Stimulated activated CD4-positive, alpha-beta T cell treated with anti-CD3 and anti-CD28 coated beads, TNF-alpha, amount 100 ng/mL, for 1 hour (primary cell): ENCODE data around the gene CHPT1.
"Not testable (repeated sequence)": the region's sequence is repeated elsewhere in the genome, so short reads cannot be mapped to it uniquely, and the experiment has no call there.

Experiments
- DNase-seq, 3 donors: peaks; one replicate each; pipeline ENCODE4 v3.0.0-alpha.2; 2020; ENCODE audit warnings: low read depth in 3 of 3, low spot score in 1 of 3

CHPT1 gene

DNA sequence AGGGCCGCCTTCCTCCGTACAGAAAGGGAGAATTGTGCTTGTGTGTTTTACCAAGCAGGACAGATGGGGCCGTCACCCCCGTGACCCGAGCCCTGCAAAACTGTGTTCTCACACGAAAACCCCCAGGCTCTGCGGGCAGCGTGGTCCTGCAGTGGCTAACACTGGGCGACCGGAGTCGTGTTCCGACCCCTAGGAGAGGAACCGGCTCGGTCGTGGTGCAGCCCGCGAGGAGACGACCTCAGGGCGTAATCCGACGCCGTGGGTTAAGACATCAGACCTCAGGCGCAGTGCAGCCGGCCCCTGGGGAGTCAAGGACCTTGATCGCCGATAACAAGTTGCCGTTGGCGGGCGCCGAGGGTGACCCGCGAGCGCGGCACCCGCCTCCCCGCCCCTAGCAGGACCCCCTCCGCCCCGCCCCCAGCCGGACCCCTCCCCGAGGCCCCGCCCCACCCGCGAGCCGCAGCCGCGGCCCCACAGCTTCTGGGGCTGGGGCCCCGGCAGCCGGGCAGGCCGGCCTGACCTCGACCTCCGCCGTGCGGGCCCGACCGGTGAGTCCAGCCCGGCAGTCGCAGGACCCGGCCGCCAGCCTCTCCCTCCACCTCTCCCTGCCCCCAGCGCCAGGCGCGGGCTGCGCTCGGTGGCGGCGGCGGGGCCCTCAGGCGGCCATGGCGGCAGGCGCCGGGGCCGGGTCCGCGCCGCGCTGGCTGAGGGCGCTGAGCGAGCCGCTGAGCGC lies at the start of gene CHPT1:
CHPT1 (plus strand) TSS at position 444 of the 733 bp plus-strand sequence; CDS start at position 666, 222 bp downstream.
- DNase-seq, result peak in 2 of 3 donors; percentile 22 to 49

DNA sequence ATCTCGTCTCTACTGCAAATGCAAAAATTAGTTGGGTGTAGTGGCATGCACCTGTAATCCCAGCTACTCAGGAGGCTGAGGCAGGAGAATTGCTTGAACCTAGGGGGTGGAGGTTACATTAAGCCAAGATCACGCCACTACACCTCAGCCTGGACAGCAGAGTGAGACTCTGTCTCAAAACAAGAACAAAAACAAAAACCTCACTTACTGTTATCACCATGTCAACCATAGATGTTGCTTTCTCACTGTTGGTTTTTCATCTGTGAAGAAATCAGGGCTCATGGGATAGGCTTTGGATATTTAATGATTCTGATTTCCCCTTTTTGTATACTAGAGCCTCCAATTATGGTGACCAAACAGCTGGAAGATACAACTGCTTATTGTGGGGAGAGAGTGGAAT lies 49.7 kb upstream of the CHPT1 start:
- DNase-seq, result no peak

DNA sequence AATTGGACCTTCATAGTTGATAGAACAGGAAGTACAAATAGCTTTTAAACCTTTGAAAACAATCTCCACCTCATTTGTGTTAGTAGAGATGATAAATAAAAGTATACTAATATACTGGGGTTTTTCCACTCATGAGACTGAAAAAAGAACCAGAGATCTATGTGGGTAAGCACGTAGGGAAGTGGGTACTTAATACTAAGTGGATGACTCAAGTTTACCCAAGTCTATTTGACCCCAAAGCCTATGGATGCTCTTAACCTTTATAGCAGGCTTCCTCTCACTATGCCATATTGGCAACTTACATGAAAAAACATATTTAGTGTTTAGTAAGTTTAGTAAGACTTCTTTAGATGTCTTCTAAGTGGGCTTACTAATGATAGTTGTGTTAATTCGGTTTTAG lies 49.2 kb upstream of the CHPT1 start:
- no peak for DNase-seq

DNA sequence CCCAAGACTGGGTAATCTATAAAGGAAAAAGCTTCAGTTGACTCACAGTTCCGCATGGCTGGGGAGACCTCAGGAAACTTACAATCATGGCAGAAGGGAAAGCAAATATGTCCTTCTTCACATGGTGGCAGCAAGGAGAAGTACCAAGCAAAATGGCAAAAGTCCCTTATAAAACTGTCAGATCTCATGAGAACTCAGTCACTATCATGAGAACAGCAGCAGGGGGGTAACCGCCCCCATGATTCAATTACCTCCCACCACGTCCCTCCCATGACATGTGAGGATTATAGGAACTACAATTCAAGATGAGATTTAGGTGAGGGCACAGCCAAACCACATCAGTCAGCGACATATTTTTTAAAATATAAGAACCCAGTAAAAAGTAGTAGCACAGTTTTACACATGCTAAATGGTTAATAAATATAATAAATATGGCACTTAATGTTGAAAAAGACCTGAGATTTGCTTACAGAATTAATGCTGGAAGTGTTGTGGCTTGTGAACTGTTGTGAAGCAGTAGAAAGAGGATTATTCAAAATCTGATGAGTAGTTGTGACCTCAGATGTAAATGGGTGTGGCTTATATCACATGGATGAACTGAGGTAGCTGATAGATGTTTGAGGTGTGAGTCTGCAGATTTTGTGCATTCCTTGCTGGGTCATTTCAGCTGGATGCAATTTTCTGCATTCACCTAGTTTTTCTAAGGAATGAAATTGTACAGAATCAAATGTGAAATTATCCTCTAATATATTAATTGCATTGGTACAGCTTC lies 46.9 kb upstream of the CHPT1 start:
- DNase-seq, result no peak

DNA sequence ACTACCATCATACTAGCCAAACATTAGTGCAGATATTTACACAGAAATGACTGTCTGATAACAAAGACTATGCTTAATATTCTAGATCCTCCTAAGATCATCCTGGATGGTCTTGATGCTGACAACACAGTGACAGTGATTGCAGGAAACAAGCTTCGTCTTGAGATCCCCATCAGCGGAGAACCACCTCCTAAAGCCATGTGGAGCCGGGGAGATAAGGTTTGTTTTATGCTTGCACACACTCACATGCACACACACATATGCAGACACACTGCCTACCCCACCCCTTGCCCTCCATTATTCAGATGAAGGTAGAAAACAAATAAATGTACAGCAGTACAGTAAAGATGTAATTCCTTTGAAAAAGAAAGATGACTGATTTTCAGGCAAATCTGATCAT lies 44.4 kb upstream of the CHPT1 start:
- DNase-seq, result no peak

DNA sequence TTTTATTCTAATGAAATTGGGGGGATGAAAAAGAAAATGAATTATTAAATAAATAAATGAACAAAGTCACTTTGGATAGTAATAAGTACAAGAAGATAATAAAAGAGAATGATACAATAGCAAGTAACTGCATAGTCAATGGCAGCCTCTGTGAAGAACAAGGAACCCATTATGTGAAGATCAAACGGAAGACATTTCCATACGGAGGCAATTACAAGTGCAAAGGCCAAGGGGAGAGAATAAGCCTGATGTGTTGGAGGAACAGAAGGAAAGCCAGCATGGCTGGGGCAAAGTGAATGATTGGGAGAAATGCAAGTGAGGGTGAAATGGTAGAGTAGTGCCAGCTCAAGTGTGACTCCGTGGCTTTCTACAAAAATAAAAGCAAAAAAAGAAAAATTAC lies 43.9 kb upstream of the CHPT1 start:
- no peak for DNase-seq

DNA sequence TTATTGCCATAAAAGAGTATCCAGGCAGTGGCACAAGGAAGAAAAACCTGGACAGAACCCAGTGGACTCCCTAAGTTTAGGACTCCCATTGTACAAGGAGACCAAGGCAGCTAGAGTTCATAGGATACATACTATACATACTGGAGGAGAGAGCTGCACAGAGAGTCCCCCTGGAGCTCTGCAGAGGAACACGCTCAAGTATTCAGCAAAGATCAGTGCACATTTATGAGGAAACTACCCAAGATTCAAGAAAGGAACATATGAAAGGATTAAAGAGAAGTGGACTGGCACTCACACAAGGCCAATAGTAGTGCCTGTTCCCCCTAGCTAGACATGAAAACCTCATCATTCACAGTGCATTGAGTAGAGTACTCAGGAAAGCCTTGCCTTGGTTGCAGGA lies 43.0 kb upstream of the CHPT1 start:
- DNase-seq, result no peak

DNA sequence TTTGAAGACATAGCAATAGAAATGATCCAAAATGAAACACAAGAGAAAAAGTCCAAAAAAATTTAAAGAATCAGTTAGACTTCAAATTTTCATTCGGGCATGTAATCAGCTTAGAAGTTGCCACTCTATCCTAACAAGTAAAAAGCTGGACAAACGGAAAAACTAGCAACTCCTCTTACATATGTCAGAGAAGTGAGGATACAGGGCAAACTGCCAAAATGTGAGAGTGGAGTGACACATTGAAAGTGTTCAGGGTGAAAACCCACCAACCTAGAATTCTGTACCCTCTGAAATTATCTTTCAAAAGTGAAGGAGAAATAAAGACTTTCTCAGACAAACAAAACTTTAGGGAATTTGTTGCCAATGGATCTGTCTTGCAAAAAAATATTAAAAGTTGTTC lies 42.0 kb upstream of the CHPT1 start:
- DNase-seq, result no peak

DNA sequence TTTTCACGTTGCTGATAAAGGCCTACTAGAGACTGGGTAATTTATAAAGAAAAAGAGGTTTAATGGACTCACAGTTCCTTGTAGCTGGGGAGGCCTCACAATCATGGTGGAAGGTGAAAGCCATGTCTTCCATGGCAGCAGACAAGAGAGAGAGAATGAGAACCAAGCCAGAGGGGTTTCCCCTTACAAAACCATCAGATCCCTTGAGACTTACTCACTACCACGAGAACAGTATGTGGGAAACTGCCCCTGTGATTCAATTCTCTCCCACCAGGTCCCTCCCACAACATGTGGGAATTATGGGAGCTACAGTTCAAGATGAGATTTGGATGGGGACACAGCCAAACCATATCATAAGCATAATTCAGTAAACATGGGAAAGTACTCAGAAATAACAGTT lies 36.8 kb upstream of the CHPT1 start:
- DNase-seq, result not testable (repeated sequence)

DNA sequence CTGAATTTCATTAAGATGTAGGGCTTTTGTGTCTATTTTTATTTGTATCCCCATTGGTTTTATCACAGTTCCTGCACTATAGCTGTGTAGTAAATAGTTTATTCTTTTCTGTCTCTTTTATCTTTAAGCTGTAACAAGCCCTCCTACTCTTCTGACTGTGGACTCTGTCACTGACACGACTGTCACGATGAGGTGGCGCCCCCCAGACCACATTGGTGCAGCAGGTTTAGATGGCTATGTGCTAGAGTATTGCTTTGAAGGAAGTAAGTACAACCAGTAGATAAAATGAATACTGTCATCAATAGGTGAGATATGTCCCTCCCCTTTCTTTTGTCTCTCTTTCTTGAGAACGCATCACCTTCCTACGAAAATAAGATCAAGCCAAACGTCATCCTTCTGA lies 34.1 kb upstream of the CHPT1 start:
- no peak for DNase-seq

DNA sequence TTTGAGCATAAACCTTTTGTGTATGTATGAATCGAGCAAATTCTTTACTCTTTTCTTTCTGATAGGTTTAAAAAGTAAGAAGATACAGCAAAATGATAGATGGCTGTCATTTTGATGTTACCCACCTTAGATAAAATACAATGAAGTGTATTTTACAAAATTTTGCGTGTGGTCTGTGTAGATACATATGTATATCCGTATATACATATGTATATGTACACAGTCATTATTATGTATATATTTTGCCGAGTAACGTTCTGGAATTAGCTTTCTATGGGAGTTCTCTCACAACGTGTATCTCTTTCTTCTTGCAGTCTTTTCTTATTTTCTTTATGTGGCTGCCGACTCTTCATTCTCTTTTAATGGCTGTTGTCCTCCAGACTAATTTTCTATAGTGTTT lies 32.4 kb upstream of the CHPT1 start:
- DNase-seq, result no peak

DNA sequence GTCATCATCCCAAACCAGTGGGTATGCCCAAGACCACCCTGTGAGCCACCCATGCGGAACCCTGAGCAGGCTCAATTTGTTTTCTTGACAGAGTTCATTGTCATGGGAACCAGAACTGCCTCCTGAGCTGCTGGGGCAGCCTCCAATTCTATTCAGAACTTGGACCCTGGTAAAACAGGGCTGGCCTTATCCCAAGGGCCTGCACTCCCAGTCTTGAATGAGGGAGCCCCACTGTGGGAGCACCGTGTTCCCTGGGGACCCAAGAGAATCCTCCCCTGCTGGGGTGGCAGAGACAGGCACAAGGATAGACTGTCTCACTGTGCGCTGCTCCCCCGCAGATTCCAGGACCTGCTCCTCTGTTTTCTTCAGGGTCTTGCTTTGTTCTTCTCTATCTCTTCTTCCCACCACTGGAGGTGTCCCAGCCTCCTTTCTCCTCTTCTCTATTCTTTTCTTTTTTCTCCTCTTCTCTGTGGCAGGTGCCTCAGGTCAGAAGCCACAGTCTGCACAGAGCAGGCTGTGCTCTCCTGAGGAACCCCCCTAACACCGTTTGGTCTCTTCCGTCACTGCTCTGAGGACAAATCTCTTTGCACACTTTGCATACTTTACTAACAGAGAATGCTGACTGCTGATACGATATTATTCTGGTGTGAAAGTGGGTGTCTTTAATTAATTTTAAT lies 31.2 kb upstream of the CHPT1 start:
- no peak for DNase-seq

DNA sequence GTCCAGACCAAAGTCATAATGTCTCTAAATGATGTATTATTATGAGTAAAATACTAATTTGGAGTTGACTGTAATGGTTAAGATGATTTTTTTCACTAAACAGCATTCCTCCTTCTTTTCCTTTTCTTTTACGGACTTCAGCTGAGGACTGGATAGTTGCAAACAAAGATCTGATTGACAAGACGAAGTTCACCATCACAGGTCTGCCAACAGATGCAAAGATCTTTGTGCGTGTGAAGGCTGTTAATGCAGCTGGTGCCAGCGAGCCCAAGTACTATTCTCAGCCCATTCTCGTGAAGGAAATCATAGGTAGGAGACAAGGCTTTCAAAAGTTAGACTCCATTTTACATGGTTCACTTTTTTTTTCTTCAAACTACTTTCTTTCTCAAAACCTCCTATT lies 29.8 kb upstream of the CHPT1 start:
- no peak for DNase-seq

DNA sequence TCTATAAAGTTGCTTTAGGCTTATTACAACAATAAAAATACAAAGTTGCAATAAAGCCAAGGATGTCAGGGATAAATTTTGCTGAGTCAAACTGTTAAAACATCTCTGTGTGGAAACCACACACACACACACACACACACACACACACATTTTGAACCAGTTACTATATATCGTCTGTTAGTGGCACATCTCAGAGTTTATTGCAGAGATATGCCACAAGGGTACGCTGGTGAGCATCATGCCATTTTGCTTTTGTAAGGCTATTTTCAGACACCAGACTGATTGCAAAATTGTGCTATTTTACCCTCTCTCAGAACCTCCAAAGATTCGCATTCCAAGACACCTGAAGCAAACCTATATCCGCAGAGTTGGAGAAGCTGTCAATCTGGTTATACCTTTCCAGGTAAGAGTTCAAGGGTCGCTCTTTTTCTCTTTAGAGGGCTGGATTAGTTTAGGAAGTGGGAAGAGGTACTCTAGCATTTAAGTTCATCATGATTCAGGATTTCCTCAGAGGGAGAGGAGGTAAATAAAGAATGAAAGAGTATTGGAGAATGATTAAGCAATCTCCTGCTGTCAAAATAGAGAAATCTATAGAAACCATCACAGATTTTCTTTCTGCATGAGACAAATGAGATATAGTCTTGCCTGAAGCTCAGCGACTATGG lies 27.3 kb upstream of the CHPT1 start:
- DNase-seq, result no peak

DNA sequence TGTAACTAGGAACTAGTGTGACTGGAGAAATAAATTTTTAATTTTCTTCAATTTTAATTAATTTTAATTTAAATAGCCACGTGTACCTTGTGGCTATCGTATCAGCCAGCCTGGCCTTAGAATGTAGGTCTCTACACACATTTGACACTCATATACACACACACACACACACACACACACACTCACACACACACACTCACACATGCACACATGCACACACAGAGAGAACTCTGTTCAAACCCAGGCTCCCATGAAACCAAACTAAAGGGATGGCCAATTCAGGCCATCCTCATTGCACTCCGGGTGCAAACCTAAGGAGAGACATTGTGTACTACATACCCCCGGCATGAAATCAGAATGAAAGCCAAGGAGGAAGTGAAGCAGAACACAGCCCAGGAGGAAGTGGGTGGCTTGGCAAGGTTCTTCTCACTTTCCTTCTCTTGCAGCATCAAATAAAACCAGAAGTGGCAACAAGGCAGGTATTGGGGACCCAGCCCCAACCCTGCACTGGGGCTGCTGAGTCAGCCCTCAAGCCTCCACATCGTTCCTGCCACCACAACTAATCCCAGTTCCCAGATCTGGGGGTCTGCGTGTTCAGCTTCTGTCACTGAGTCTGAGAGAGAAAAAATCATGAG lies 26.2 kb upstream of the CHPT1 start:
- no peak for DNase-seq

DNA sequence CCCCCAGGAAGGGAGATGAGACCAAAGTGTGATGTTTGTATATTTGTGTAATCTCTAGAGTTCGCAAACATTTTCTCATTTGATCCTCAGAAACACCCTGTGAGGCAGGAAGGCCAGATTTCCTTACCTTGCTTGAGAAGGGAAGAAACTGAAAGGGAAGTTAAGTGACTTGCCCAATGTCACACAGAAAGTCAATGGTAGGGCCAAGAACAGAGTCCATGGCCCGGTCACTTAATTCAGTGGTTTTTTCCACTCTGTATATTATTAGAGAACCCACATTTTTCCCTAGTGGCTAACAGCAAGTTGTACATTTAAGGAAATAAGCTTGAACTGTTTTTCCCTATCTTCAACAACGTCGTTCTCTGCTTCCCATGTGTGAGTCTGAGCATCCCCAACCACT lies 25.6 kb upstream of the CHPT1 start:
- no peak for DNase-seq

DNA sequence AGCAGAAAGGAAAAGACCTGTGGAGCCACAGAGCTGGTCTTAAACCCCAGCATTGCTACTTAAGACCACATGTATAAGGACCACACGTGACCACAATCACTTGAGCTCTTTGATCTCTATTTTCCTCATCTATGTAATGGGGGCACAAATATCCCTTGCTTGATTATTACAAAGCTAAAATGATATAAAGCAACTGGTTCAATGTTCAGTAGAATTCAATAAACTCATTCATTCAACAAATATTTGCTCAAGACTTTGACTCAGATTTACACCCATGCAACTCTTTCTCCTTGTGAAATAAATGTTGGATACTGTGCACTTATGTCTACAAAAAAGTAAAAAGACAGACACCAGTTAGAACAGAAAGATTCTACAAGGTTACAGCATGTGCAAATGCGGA lies 21.9 kb upstream of the CHPT1 start:
- DNase-seq, result no peak

DNA sequence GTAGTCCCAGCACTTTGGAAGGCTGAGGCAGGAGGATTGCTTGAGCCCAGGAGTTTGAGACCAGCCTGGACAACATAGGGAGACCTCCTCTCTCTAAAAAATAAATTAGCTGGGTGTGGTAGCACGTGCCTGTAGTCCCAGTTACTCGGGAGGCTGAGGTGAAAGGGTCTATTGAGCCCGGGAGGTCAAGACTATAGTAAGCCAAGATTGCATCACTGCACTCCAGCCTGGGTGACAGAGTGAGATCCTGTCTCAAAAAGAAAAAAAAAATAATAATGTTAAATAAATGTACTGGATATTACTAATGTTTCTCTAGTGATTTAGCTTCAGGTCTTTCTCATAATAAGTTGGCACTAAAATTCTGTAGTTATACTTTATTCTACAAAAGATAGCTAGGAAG lies 20.9 kb upstream of the CHPT1 start:
- not testable (repeated sequence) for DNase-seq

DNA sequence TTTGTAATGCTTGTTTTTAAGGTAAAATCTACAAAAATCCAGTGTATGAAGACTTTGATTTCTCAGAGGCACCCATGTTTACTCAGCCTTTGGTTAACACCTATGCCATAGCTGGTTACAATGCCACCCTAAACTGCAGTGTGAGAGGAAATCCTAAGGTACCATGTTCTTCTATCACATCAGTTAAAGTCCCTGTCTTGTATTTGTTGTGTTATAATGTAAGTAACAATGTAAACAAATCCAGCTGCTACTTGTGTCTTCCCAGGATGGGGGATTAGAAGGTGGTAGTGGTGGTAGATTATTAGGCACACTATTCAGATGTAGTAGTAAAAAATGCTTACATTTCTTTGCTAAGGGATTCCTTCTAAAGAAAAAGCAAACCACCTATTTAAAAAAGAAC lies 19.4 kb upstream of the CHPT1 start:
- DNase-seq, result no peak

DNA sequence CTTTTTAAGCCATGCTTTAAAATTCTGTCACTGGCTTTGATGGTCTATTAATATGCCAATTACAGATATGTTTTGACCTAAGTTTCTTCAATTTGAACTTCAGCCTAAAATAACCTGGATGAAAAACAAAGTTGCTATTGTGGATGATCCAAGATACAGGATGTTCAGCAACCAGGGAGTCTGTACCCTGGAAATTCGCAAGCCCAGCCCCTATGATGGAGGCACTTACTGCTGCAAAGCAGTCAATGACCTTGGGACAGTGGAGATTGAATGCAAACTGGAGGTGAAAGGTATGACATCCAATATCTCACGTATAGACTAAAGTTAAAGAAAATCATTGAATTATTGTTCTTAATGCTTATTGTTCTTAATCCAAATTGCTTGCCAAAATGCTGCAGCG lies 17.2 kb upstream of the CHPT1 start:
- DNase-seq, result no peak

DNA sequence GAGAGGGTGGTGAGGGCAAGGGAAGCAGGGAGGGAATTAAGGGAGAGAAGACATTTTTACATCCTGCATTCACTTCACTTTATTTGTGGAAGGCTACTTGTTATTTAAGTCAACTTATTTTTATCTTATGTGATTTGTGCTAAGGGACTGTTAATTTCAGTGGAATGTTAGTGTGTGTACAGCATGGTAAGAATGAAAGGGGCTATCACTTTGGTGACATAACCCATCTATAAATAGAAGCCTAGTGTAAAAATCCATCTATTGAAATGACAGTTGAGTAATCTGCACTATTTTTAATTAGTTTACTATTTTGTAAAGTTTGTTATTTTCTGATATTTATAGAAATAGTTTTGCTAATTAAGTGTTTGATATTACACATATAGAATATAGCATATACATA lies 16.8 kb upstream of the CHPT1 start:
- no peak for DNase-seq
